GM06990 (cell line): ENCODE results near the gene WASHC4.

Source experiments
- DNase-seq: peaks from one replicate; pipeline ENCODE4 v3.0.0-alpha.2; 2011; ENCODE audit not compliant: insufficient read length; ENCODE audit errors: extremely low read depth
- H3K27me3 ChIP-seq: replicated peaks from 2 replicates; pipeline ENCODE4 v1.6.0; 2011; ENCODE audit warnings: low read length; ENCODE audit not compliant: control insufficient read depth, insufficient read depth
- H3K36me3 ChIP-seq: 2 replicates; pipeline ENCODE4 v1.5.1; 2011; ENCODE audit warnings: low read length; ENCODE audit not compliant: control insufficient read depth, insufficient read depth
- H3K4me3 ChIP-seq: replicated peaks from 2 replicates; pipeline ENCODE4 v1.5.1; 2011; ENCODE audit warnings: low read depth, mild to moderate bottlenecking, control low read depth, low read length
- CTCF ChIP-seq: IDR thresholded peaks from 2 replicates; pipeline ENCODE4 v1.5.1; 2011; ENCODE audit warnings: low read length, control low read depth, mild to moderate bottlenecking, inconsistent platforms; ENCODE audit not compliant: insufficient read depth, poor library complexity, severe bottlenecking

WASHC4 gene

DNA sequence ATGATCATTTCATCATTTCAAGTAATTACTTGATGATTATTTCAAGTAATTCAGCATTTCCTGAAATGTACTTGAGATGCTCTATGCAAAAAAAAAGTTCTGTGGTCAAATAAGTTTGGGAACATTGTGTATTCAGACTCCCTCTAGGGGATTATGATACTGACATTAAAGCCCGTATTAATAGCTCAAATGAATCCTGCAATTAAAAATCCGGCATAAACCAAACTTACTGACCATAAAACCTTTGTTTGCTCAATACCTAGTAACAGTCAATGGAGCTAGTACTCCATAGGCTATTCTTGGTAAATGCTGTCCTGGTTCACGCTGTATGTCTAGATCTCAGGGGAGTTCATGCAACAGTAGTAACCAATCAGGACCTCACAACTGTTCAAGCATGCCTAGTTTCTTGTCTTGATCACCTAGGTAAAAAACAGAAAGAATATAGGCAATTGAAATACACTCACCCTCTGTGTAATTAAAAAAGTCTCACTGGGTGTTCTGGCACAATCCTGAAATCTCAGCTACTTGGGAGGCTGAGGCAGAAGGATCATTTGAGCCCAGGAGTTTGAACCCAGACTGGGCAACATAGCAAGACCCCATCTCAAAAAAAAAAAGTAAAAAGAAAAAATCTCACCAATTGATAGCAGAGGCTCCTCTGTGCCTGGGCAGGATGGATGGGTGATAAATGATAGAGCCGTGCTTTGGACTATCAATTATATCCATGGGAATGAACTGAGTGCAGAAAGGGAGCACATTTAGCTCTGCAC is 37.4 kb upstream of the WASHC4 start:
- no peak for TF ChIP-seq CTCF
- Histone ChIP-seq H3K36me3 (no peaks in the 10 kb centered on the region), H3K4me3 (no peak overlapping the region), H3K27me3 (no peaks in the 10 kb centered on the region)
- DNase-seq, result no peak

GRCh38 chr12:105071981-105072380 is 35.5 kb upstream of the WASHC4 start:
- Histone ChIP-seq H3K27me3 (no peaks in the 10 kb centered on the region), H3K4me3 (no peak overlapping the region), H3K36me3 (no peaks in the 10 kb centered on the region)
- DNase-seq, result no peak
- no peak for TF ChIP-seq CTCF

- DNase-seq, result no peak
- H3K27me3 ChIP-seq, result no peaks in the 10 kb centered on the region
- no peak overlapping the region for H3K4me3 ChIP-seq
- no peak for TF ChIP-seq CTCF
- no peaks in the 10 kb centered on the region for H3K36me3 ChIP-seq
These were observed 34.5 kb upstream of the WASHC4 start for GRCh38 chr12:105072888-105073488.

DNA sequence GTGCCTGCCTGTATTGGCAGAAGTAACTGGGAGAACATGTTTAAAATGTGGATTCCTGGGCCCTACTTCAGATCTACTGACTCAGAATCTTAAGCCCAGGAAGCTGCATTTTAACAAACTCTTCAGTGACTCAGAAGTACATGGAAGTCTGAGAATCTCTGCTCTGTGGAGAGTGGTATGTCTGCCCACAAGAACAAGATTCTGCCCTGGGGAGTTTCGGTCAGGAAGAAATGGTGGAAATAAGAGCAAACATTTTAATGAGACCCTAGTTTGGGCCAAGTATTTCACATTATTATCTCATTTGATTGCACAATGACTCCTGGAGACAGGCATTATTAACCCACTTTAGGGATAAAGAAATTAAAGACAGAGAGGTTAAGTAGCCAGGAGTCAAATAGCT is 31.4 kb upstream of the WASHC4 start:
- Histone ChIP-seq H3K36me3 (no peaks in the 10 kb centered on the region), H3K4me3 (no peak overlapping the region), H3K27me3 (no peaks in the 10 kb centered on the region)
- no peak for TF ChIP-seq CTCF
- DNase-seq, result no peak

- Histone ChIP-seq H3K36me3 (no peaks in the 10 kb centered on the region), H3K27me3 (no peaks in the 10 kb centered on the region), H3K4me3 (no peak overlapping the region)
- no peak for DNase-seq
- no peak for TF ChIP-seq CTCF
These were observed 30.6 kb upstream of the WASHC4 start for GRCh38 chr12:105076913-105077312.
